PFSK-1 (cell line): ENCODE measurements around the gene BIRC5.

Experiments
- FOXP2 ChIP-seq: optimal IDR thresholded peaks from 2 replicates; pipeline ENCODE3; 2011; ENCODE audit warnings: borderline replicate concordance, control low read depth, inconsistent platforms; ENCODE audit not compliant: insufficient read depth; ENCODE audit errors: extremely low read length, extremely low read depth
- POLR2AphosphoS5 ChIP-seq: IDR thresholded peaks from 2 replicates; pipeline ENCODE4 v1.6.1; 2012; ENCODE audit warnings: low read depth, mild to moderate bottlenecking, control low read depth, low read length, moderate library complexity
- TAF1 ChIP-seq: IDR thresholded peaks from 2 replicates; pipeline ENCODE4 v1.6.1; 2012; ENCODE audit warnings: low read length, control low read depth, borderline replicate concordance; ENCODE audit not compliant: insufficient read depth

DNA sequence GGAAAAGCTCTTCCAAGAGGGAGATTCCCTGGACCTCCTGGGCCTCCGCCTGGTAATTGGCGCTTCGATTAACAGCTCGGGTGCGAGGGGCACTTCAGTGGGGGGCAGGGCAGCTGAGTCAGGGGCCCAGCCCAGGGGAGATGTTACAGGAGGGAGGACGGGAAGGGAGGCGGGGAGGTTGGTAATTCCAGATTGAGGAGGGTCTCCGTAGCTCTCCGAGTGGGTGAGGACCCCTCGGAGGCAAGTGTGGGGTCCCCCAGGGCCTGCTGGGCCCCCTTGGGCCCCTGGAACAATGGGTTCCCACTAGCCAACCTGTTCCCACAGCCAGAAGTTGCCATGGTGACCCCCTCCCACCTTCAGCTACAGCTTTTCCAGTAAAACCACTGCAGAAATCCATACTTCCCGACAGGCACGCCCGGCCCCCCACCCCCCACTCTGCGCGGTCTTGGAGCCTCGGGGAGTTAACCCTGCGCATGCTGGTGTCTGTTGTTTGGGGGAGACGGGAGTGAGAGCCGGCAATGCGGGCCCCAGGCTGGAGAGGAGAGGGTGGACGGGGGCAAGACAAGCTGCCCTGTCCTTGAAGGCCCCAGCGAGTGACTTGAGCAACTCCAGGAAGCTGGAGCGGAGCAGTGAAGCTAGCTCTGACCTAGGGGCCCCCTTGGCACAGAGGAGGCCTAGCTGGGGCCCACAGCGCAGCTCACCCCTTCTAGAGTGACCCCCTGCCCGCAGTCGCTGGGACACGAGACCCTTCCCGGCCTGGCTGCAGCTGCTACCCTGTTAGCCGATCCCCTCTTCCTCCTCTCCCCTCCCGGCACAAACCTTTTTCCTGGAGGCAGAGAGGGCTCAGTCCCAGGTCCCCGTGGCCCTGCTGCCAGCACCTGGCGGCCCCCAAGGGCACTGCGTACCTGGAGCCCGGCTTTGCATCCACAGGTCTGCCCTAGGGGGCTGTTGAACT, 55.2 kb downstream of the BIRC5 start:
- peak; percentile 15 for TF ChIP-seq FOXP2
- no peak for TF ChIP-seq POLR2AphosphoS5
- no peak for TF ChIP-seq TAF1
